ENCODE data around the gene PNMA6A. TPM values are rescaled to one million over a fixed set of nuclear protein-coding genes. Genes with fewer than 3 reads are reported as not detected.

The PNMA6A gene
- total and polyA plus RNA-seq, 9 of the 15 experiments (the other 6 are each of a cell fraction or from before 2014, with no cell fraction given) = 0.10 to 6.9 (median 1.3) TPM

DNA sequence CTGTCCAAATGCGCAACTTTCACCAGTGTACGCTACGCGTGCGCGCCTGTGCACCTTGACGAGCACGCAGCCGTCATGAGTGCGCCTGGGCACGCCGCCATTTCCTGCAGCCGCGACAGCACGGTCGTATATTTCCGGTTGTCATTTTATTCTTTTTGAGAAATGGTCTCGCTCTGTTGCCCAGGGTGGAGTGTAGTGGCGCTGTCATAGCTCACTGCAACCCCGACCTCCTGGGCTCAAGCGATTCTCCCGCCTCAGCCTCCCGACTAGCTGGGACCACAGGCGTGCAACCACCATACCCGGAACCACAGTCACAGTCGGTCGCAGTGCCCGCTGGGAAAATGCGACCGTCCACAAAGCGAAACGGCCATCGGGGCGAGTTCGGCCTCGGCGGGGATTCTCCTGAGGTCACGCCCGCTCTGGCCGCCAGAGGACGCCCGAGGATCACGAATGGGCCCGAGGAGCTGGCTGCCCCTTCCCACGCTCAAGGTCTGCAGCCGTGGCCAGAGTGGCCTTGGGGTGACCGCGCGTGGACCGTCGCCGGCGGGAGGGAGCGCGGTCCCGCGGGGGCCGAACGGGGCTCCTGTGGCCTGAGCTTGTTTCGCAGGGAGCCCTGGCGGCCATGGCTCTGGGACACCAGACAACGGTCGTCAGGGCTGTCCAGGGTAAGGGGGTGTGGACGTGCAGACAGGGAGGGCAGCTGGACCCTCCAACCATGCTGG is 39.7 kb upstream of the PNMA6A start (continued):
- TF ChIP-seq MYC (IDR thresholded peaks at IDR 0.05; ENCODE audit: low read depth, low read length) = 0 out of 2 replicates have a peak, but pooled peaks have one; percentile 12
- TF ChIP-seq MYC (CRISPR knock-in tag; IDR thresholded peaks at IDR 0.05; ENCODE audit: borderline replicate concordance, low read depth) = no peak
- peak; percentile 51; the same call in 1 of the 2 replicates for TF ChIP-seq CC2D1A (IDR thresholded peaks at IDR 0.05)
- TF ChIP-seq, protein P1, sequence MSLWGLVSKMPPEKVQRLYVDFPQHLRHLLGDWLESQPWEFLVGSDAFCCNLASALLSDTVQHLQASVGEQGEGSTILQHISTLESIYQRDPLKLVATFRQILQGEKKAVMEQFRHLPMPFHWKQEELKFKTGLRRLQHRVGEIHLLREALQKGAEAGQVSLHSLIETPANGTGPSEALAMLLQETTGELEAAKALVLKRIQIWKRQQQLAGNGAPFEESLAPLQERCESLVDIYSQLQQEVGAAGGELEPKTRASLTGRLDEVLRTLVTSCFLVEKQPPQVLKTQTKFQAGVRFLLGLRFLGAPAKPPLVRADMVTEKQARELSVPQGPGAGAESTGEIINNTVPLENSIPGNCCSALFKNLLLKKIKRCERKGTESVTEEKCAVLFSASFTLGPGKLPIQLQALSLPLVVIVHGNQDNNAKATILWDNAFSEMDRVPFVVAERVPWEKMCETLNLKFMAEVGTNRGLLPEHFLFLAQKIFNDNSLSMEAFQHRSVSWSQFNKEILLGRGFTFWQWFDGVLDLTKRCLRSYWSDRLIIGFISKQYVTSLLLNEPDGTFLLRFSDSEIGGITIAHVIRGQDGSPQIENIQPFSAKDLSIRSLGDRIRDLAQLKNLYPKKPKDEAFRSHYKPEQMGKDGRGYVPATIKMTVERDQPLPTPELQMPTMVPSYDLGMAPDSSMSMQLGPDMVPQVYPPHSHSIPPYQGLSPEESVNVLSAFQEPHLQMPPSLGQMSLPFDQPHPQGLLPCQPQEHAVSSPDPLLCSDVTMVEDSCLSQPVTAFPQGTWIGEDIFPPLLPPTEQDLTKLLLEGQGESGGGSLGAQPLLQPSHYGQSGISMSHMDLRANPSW (CRISPR knock-in tag; IDR thresholded peaks at IDR 0.05) = no peak
- no peak for TF ChIP-seq ZC3H4 (CRISPR knock-in tag; IDR thresholded peaks at IDR 0.05; ENCODE audit: borderline replicate concordance)
- no peak for TF ChIP-seq MAFK (IDR thresholded peaks at IDR 0.05; ENCODE audit: low read length)
- TF ChIP-seq BRCA1 (IDR thresholded peaks at IDR 0.05) = no peak
- no peak for TF ChIP-seq BRCA1 (CRISPR knock-in tag; IDR thresholded peaks at IDR 0.05)
- no peak for TF ChIP-seq ZBTB1 (CRISPR knock-in tag; IDR thresholded peaks at IDR 0.05; ENCODE audit: borderline replicate concordance, low read depth)
- TF ChIP-seq, protein P2, sequence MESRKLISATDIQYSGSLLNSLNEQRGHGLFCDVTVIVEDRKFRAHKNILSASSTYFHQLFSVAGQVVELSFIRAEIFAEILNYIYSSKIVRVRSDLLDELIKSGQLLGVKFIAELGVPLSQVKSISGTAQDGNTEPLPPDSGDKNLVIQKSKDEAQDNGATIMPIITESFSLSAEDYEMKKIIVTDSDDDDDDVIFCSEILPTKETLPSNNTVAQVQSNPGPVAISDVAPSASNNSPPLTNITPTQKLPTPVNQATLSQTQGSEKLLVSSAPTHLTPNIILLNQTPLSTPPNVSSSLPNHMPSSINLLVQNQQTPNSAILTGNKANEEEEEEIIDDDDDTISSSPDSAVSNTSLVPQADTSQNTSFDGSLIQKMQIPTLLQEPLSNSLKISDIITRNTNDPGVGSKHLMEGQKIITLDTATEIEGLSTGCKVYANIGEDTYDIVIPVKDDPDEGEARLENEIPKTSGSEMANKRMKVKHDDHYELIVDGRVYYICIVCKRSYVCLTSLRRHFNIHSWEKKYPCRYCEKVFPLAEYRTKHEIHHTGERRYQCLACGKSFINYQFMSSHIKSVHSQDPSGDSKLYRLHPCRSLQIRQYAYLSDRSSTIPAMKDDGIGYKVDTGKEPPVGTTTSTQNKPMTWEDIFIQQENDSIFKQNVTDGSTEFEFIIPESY (CRISPR knock-in tag; IDR thresholded peaks at IDR 0.05) = peak; percentile 68; the same call in 1 of the 2 replicates
- peak; percentile 61; the same call in 1 of the 2 replicates for TF ChIP-seq TFAP4 (CRISPR knock-in tag; IDR thresholded peaks at IDR 0.05; ENCODE audit: borderline replicate concordance)
- no peak for TF ChIP-seq SOX6 (IDR thresholded peaks at IDR 0.05)
- TF ChIP-seq SAFB (IDR thresholded peaks at IDR 0.05; ENCODE audit: borderline replicate concordance, low read depth, low read length) = peak; percentile 93
- 0 out of 2 replicates have a peak, but pooled peaks have one; percentile 16 for TF ChIP-seq GABPA (tag; conservative IDR thresholded peaks at IDR 0.05; ENCODE audit: low read depth)
- TF ChIP-seq NEUROD1 (IDR thresholded peaks at IDR 0.05; ENCODE audit: borderline replicate concordance, low read depth, low read length, partially characterized antibody) = peak; percentile 11
- TF ChIP-seq IRF1 (CRISPR knock-in tag; IDR thresholded peaks at IDR 0.05; ENCODE audit: borderline replicate concordance) = no peak
- TF ChIP-seq MEF2D (tag; conservative IDR thresholded peaks at IDR 0.05; ENCODE audit: low read depth) = no peak
- peak; percentile 57 for TF ChIP-seq RBFOX2 (IDR thresholded peaks at IDR 0.05; ENCODE audit: low read depth, low read length)
- peak; percentile 23 for TF ChIP-seq CXXC5 (CRISPR knock-in tag; IDR thresholded peaks at IDR 0.05)
- no peak for TF ChIP-seq JUN (IDR thresholded peaks at IDR 0.05; ENCODE audit: borderline replicate concordance, low read depth, low read length)
- peak; percentile 68; the same call in 1 of the 2 replicates for TF ChIP-seq JUN (CRISPR knock-in tag; IDR thresholded peaks at IDR 0.05; ENCODE audit: borderline replicate concordance)
